Erythroblast (primary cell): ENCODE measurements around the gene TENM3.
A peak's percentile ranks its signal among the peaks of the same experiment; 100 is the strongest.

ENCODE experiments used
- DNase-seq, 2 experiments: peaks; one replicate each; lab custom pipeline; 2025; lab: John Stamatoyannopoulos, UW
- GATA1 ChIP-seq: IDR thresholded peaks from 2 replicates; pipeline ENCODE4 v1.6.1; 2011; ENCODE audit warnings: low read depth, mild to moderate bottlenecking, control low read depth, low read length, moderate library complexity
- POLR2A ChIP-seq: IDR thresholded peaks from 2 replicates; pipeline ENCODE4 v1.6.1; 2011; ENCODE audit warnings: mild to moderate bottlenecking, low read length

TENM3 gene

DNA sequence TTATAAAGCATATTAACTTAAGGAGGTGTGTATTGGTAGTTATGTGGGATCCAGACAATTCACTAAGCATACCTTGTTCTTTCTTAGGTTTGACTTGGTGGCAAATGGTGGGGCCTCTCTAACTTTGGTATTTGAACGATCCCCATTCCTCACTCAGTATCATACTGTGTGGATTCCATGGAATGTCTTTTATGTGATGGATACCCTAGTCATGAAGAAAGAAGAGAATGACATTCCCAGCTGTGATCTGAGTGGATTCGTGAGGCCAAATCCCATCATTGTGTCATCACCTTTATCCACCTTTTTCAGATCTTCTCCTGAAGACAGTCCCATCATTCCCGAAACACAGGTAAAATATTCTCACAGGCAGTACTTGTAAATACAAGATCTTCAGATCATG lies 487.6 kb downstream of the TENM3 start:
- TF ChIP-seq POLR2A (no peak), GATA1 (no peak)

GRCh38 chr4:182736207-182736606 lies 493.0 kb downstream of the TENM3 start:
- no peak for TF ChIP-seq POLR2A
- no peak for TF ChIP-seq GATA1
- no peak for DNase-seq

More for the DNA sequence above, 487.6 kb downstream of the TENM3 start:
- DNase-seq = no peak

- TF ChIP-seq GATA1 (no peak), POLR2A (no peak)
- DNase-seq = no peak
Observed at GRCh38 chr4:182738283-182739047, 495.3 kb downstream of the TENM3 start.

- TF ChIP-seq POLR2A (no peak), GATA1 (no peak)
- DNase-seq = no peak
Observed at GRCh38 chr4:182740256-182740655, 497.1 kb downstream of the TENM3 start.

DNA sequence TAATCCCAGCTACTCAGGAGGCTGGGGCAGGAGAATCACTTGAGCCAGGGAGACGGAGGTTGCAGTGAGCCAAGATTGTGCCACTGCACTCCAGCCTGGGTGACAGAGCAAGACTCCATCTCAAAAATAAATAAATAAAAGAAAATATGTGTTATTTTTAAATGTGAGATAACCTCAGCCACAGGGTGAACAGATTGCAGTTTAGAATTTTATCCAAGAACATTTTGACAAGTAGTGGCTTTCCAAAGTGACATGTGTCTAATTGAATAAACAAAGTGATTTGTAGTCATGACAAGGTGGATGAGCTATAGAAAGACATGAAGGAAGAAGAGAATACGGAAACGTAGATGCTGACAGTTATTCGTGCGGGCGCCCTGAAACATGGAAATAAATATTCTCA lies 497.9 kb downstream of the TENM3 start:
- no peak for DNase-seq
- TF ChIP-seq POLR2A (no peak), GATA1 (no peak)

- TF ChIP-seq GATA1 (no peak), POLR2A (no peak)
- DNase-seq = no peak
Observed at GRCh38 chr4:182741914-182742313, 498.7 kb downstream of the TENM3 start.

DNA sequence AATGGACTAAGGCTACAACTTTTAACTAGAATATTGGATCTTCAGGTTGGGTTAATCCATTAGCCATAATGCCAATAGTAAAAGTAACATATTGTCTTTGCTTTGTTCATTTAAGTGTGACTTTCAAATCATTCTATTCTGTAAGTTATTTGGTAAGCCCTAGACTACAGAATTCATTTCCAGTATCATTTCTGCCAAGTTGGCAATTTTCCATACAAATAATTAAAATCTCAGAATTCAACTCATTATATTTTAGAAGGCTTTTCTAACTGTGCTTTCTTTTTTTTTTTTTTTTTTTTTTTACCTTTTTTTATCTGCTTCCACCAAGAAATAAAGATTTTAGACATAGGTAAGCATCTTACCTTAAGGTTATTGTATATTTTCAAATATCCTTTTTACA lies 500.6 kb downstream of the TENM3 start:
- no peak for DNase-seq
- no peak for TF ChIP-seq GATA1
- no peak for TF ChIP-seq POLR2A

GRCh38 chr4:182745237-182745636 lies 502.0 kb downstream of the TENM3 start:
- DNase-seq = peak; percentile 52 to 74
- TF ChIP-seq POLR2A (no peak), GATA1 (no peak)

- DNase-seq = no peak
- TF ChIP-seq POLR2A (no peak), GATA1 (no peak)
Observed at GRCh38 chr4:182746876-182747275, 503.7 kb downstream of the TENM3 start.

- no peak for DNase-seq
- TF ChIP-seq GATA1 (no peak), POLR2A (no peak)
Observed at GRCh38 chr4:182748283-182748682, 505.1 kb downstream of the TENM3 start.

GRCh38 chr4:182748949-182749348 lies 505.7 kb downstream of the TENM3 start:
- TF ChIP-seq POLR2A (no peak), GATA1 (no peak)
- no peak for DNase-seq

DNA sequence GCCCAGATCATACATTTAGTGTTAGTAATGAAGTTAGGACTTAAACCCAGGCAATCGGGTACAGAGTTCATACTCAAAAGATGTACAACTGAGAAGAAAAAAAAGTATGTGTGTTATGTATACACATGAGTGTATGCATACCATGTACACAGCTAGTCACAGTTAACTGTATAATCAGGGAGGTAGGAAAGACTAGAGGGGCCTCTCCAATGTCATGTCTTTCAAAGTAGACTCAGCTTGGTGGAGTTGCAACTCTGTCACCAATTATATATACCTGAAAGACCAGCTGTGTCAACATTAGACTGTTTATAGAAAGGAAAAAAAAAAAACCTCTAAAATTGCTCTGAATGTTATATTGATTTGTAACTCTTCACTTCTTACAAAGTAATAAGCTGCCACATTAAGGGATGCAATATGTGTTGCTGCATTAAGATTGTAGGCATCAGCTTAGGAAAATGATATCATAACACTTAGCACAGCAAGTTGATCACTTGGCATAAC lies 506.5 kb downstream of the TENM3 start:
- DNase-seq = no peak
- TF ChIP-seq GATA1 (no peak), POLR2A (no peak)

- TF ChIP-seq POLR2A = no peak
- no peak for TF ChIP-seq GATA1
- no peak for DNase-seq
Observed at GRCh38 chr4:182752158-182752910, 509.1 kb downstream of the TENM3 start.

GRCh38 chr4:182754895-182755294 lies 511.7 kb downstream of the TENM3 start:
- TF ChIP-seq POLR2A (no peak), GATA1 (no peak)
- DNase-seq = no peak

GRCh38 chr4:182756161-182756690 lies 513.0 kb downstream of the TENM3 start:
- no peak for TF ChIP-seq GATA1
- no peak for DNase-seq

GRCh38 chr4:182758273-182758672 lies 515.1 kb downstream of the TENM3 start:
- DNase-seq = no peak
- TF ChIP-seq GATA1 (no peak), POLR2A (no peak)
